SK-N-SH treated with all-trans-retinoic acid at 6 μM for 48 hours (cell line): Measurements from ENCODE around the gene PDGFD.

ENCODE experiments used
- ATAC-seq: fragments of 200-7000 bp; cut with Tn5 transposase; 3 replicates; pipeline ENCODE4 v1.9.1; 2020; ENCODE audit warnings: mild to moderate bottlenecking, moderate library complexity
- ARNTL ChIP-seq: fragments of 450-650 bp; formaldehyde crosslinking; IDR thresholded peaks from 2 replicates; pipeline ENCODE4 v1.5.0; 2020; ENCODE audit warnings: low read depth, mild to moderate bottlenecking, moderate library complexity, borderline replicate concordance
- BACH2 ChIP-seq: fragments of 250-450 bp; sonication (Bioruptor Pico); IDR thresholded peaks from 2 replicates; pipeline ENCODE4 v1.9.0; 2021; ENCODE audit warnings: mild to moderate bottlenecking, borderline replicate concordance
- CREB5 ChIP-seq: fragments of 250-450 bp; sonication (Bioruptor Pico); IDR thresholded peaks from 2 replicates; pipeline ENCODE4 v1.5.1; 2020; ENCODE audit warnings: low read depth, mild to moderate bottlenecking, moderate library complexity
- CSDC2 ChIP-seq: fragments of 250-450 bp; sonication (Bioruptor Pico); IDR thresholded peaks from 2 replicates; pipeline ENCODE4 v1.5.0; 2020; ENCODE audit warnings: mild to moderate bottlenecking, moderate library complexity
- CSRNP3 ChIP-seq: fragments of 250-450 bp; sonication (Bioruptor Pico); IDR thresholded peaks from 2 replicates; pipeline ENCODE4 v1.5.1; 2021; ENCODE audit warnings: mild to moderate bottlenecking, moderate library complexity
- ESRRG ChIP-seq: fragments of 250-450 bp; sonication (Bioruptor Pico); IDR thresholded peaks from 2 replicates; pipeline ENCODE4 v1.6.1; 2021; ENCODE audit warnings: mild to moderate bottlenecking
- GLIS3 ChIP-seq: fragments of 250-450 bp; sonication (Bioruptor Pico); IDR thresholded peaks from 2 replicates; pipeline ENCODE4 v1.5.0; 2020; ENCODE audit warnings: mild to moderate bottlenecking, moderate library complexity
- ISL1 ChIP-seq: fragments of 250-450 bp; sonication (Bioruptor Pico); IDR thresholded peaks from 2 replicates; pipeline ENCODE4 v2.1.2; 2022; ENCODE audit warnings: mild to moderate bottlenecking, moderate library complexity
- OSR1 ChIP-seq: fragments of 250-450 bp; sonication (Bioruptor Pico); IDR thresholded peaks from 2 replicates; pipeline ENCODE4 v1.8.0; 2022; ENCODE audit warnings: moderate library complexity, mild to moderate bottlenecking, inconsistent platforms
- PATZ1 ChIP-seq: fragments of 250-450 bp; sonication (Bioruptor Pico); IDR thresholded peaks from 2 replicates; pipeline ENCODE4 v1.8.0; 2020; ENCODE audit warnings: mild to moderate bottlenecking, moderate library complexity, borderline replicate concordance
- PPARA ChIP-seq: fragments of 250-450 bp; sonication (Bioruptor Pico); IDR thresholded peaks from 2 replicates; pipeline ENCODE4 v1.5.0; 2020; ENCODE audit warnings: mild to moderate bottlenecking, borderline replicate concordance
- RARB ChIP-seq: fragments of 250-450 bp; sonication (Bioruptor Pico); IDR thresholded peaks from 2 replicates; pipeline ENCODE4 v1.8.0; 2021; ENCODE audit warnings: mild to moderate bottlenecking, moderate library complexity
- SNAI2 ChIP-seq: fragments of 250-450 bp; sonication (Bioruptor Pico); IDR thresholded peaks from 2 replicates; pipeline ENCODE4 v1.5.0; 2020; ENCODE audit warnings: mild to moderate bottlenecking, moderate library complexity
- TCF4 ChIP-seq: fragments of 250-450 bp; sonication (Bioruptor Pico); IDR thresholded peaks from 2 replicates; pipeline ENCODE4 v1.8.0; 2021; ENCODE audit warnings: mild to moderate bottlenecking, moderate library complexity, borderline replicate concordance
- TOX ChIP-seq: fragments of 250-450 bp; sonication (Bioruptor Pico); IDR thresholded peaks from 2 replicates; pipeline ENCODE4 v1.8.0; 2021; ENCODE audit warnings: mild to moderate bottlenecking, moderate library complexity, borderline replicate concordance
- TSHZ2 ChIP-seq: fragments of 250-450 bp; sonication (Bioruptor Pico); IDR thresholded peaks from 2 replicates; pipeline ENCODE4 v1.5.0; 2020; ENCODE audit warnings: mild to moderate bottlenecking, moderate library complexity
- ZC3H10 ChIP-seq: fragments of 250-450 bp; sonication (Bioruptor Pico); IDR thresholded peaks from 2 replicates; pipeline ENCODE4 v1.5.1; 2021; ENCODE audit warnings: mild to moderate bottlenecking, moderate library complexity
- ZFP3 ChIP-seq: fragments of 250-450 bp; sonication (Bioruptor Pico); IDR thresholded peaks from 2 replicates; pipeline ENCODE4 v1.5.0; 2020; ENCODE audit warnings: mild to moderate bottlenecking, moderate library complexity
- ZFP30 ChIP-seq: fragments of 450-650 bp; formaldehyde crosslinking; IDR thresholded peaks from 2 replicates; pipeline ENCODE4 v1.5.0; 2022; ENCODE audit warnings: mild to moderate bottlenecking, moderate library complexity
- ZNF565 ChIP-seq: fragments of 450-650 bp; formaldehyde crosslinking; conservative IDR thresholded peaks from 2 replicates; pipeline ENCODE4 v1.5.0; 2020; ENCODE audit warnings: low read depth, mild to moderate bottlenecking, moderate library complexity
- ZNF70 ChIP-seq: fragments of 450-650 bp; formaldehyde crosslinking; IDR thresholded peaks from 2 replicates; pipeline ENCODE4 v1.5.0; 2020; ENCODE audit warnings: mild to moderate bottlenecking, moderate library complexity
- ZNF8 ChIP-seq: fragments of 450-650 bp; formaldehyde crosslinking; IDR thresholded peaks from 2 replicates; pipeline ENCODE4 v1.5.0; 2020; ENCODE audit warnings: mild to moderate bottlenecking, moderate library complexity

PDGFD gene

GRCh38 chr11:103872748-103873147 lies 291.2 kb downstream of the PDGFD start:
- TF ChIP-seq OSR1 (CRISPR knock-in tag) (no peak), ESRRG (CRISPR knock-in tag) (no peak)
- no peak for ATAC-seq

- no peak for ATAC-seq
- TF ChIP-seq ZFP30 (CRISPR knock-in tag) (no peak), TCF4 (no peak), TOX (no peak), CREB5 (CRISPR knock-in tag) (no peak), GLIS3 (CRISPR knock-in tag) (no peak), OSR1 (CRISPR knock-in tag) (no peak), TSHZ2 (CRISPR knock-in tag) (no peak), PPARA (CRISPR knock-in tag) (no peak)
Measured at GRCh38 chr11:103871923-103872551, 291.9 kb downstream of the PDGFD start.

- TF ChIP-seq ZNF8 (CRISPR knock-in tag): no peak
- no peak for TF ChIP-seq RARB
- no peak for ATAC-seq
Measured at GRCh38 chr11:103870821-103871309, 293.1 kb downstream of the PDGFD start.

GRCh38 chr11:103867481-103867880 lies 296.5 kb downstream of the PDGFD start:
- no peak for TF ChIP-seq RARB
- no peak for TF ChIP-seq ZC3H10 (CRISPR knock-in tag)
- no peak for TF ChIP-seq ZFP30 (CRISPR knock-in tag)
- TF ChIP-seq CSDC2 (CRISPR knock-in tag): no peak
- TF ChIP-seq OSR1 (CRISPR knock-in tag): no peak
- no peak for TF ChIP-seq ZNF8 (CRISPR knock-in tag)
- TF ChIP-seq ARNTL (CRISPR knock-in tag): no peak
- no peak for TF ChIP-seq BACH2 (CRISPR knock-in tag)
- no peak for TF ChIP-seq CSRNP3 (CRISPR knock-in tag)
- TF ChIP-seq, all 23 proteins: peak for 0
- ATAC-seq: no peak

- TF ChIP-seq ZNF70 (no peak), ZFP30 (CRISPR knock-in tag) (no peak), CSDC2 (CRISPR knock-in tag) (no peak), SNAI2 (no peak), ZC3H10 (CRISPR knock-in tag) (no peak), ISL1 (CRISPR knock-in tag) (no peak), PATZ1 (no peak), CSRNP3 (CRISPR knock-in tag) (no peak), TSHZ2 (CRISPR knock-in tag) (no peak), ZFP3 (CRISPR knock-in tag) (no peak), ESRRG (CRISPR knock-in tag) (no peak), GLIS3 (CRISPR knock-in tag) (no peak), RARB (no peak), ZNF565 (CRISPR knock-in tag) (no peak)
- TF ChIP-seq, all 23 proteins: peak for 0
- no peak for ATAC-seq
Measured at GRCh38 chr11:103863497-103863896, 300.4 kb downstream of the PDGFD start.
